Activated T-cell treated with anti-CD3 and anti-CD28 coated beads, Interleukin-2, amount 50 U/mL, for 48 hours (primary cell): Measurements from ENCODE around the gene TTLL1.

ENCODE experiments used
- DNase-seq, 2 experiments: peaks; one replicate each; pipeline ENCODE4 v3.0.0-alpha.2; 2020

The TTLL1 gene

DNA sequence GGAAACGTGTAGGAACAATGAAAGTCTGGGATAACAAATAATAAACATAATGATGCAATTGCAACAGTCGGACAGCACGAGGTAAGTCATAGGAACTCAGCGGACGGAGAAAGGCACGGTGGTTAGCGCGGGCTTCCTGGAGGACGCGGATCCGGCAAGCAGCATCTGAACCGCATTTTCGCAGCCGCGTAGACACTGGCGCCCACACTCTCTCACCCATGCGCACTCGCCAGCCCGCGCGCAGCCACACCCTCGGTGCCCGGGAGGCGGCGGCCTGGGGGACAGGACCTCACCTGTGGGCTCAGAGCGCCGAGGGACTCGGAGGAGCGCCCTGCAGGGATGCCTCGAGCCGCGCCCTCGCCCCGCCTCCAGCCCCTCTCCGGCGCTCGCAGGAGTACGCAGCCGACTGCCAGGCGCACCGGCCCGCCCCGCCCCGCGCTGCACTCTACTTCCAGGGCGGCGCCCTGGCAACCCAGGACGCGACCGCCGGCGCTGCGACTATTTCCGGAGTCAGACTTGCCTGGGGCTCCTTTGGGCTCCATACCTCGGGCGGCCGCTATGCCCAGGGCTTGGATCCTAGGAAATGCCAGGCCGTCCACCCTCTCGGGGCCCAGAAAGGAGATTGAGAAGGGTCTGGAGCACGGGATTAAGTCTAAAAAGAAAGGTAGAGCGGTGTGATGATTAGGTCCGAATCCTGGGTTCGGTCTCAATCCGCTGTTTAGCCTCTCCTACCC, at the start of gene TTLL1:
TSS of gene TTLL1 (minus strand) at position 408 of the 734 bp plus-strand sequence. CDS start 13,805 bp downstream, outside the sequence.
- DNase-seq, result peak; percentile 91 to 95

GRCh38 chr22:43136801-43137200, 47.6 kb upstream of the TTLL1 start:
- no peak for DNase-seq

DNA sequence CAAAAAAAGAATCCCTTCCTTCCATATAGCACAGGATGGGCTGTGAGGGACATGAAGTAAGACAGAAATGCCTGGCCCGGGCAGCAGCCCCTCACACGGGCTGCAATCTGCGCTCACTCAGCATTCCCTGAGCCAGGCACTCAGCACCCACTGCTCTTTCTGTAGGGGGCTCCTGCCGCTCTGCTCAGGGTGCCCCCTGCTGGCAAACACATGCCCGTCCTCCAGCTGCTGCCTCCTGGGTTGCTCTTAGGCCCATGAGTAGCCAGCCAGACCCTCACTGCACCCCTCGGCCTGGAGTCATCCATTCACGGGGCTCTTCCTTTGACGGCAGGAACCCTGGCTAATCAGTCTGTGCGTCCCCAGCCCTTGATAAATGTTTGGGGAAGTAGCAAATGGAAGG, 47.1 kb upstream of the TTLL1 start:
- peak; percentile 42 to 58 for DNase-seq

GRCh38 chr22:43135565-43135964, 46.4 kb upstream of the TTLL1 start:
- DNase-seq, result no peak

GRCh38 chr22:43134553-43134952, 45.4 kb upstream of the TTLL1 start:
- DNase-seq, result no peak

GRCh38 chr22:43133401-43133800, 44.2 kb upstream of the TTLL1 start:
- DNase-seq, result no peak

GRCh38 chr22:43131773-43132501, 42.7 kb upstream of the TTLL1 start:
- DNase-seq, result no peak

DNA sequence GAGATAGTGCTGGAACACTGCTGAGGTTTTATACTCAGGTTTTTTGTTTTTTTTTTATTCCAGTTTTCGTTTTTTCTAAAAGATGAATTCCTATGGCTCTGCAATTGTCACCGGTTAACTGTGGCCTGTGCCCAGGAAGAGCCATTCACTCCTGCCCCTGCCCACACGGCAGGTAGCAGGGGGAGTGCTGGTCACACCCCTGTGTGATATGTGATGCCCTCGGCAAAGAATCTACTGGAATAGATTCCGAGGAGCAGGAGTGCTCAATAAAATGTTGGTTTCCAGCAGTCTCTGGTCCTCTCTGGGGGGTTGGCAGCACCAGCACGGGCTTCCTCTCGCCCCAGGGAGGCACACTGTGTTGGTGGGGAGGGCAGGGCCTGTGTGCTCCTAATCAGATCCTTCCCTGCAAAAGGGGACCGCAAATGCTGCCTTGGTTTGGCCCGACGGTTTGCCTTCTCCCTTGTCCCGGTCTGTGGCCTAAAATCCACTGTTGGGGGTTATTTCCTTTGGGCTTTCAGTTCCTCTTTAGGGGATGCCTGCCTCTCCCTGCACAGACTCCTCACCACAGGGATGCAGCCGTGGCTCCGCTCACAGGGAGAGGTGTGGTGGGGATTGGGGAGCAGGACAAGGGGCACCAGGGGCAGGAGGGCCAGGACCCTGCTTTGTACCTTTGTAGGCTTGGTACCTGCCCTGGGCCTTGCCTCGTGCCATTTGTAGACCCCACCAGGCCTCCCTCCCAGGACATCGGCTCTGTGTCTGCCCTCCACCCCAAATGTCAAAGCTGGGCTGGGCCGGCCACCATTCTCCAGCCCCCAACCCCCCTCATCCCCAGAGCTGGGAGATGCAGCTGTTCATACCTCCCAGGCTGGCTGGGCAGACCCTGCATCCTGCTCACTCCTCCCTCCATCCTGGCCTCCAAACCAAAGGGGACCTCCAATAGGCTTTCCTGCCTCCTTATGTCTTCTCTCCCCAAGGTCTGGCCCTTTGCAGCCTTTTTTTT, 40.5 kb upstream of the TTLL1 start:
- DNase-seq, result no peak

GRCh38 chr22:43128928-43129424, 39.8 kb upstream of the TTLL1 start:
- DNase-seq, result no peak

GRCh38 chr22:43128116-43128515, 38.9 kb upstream of the TTLL1 start:
- DNase-seq, result no peak

DNA sequence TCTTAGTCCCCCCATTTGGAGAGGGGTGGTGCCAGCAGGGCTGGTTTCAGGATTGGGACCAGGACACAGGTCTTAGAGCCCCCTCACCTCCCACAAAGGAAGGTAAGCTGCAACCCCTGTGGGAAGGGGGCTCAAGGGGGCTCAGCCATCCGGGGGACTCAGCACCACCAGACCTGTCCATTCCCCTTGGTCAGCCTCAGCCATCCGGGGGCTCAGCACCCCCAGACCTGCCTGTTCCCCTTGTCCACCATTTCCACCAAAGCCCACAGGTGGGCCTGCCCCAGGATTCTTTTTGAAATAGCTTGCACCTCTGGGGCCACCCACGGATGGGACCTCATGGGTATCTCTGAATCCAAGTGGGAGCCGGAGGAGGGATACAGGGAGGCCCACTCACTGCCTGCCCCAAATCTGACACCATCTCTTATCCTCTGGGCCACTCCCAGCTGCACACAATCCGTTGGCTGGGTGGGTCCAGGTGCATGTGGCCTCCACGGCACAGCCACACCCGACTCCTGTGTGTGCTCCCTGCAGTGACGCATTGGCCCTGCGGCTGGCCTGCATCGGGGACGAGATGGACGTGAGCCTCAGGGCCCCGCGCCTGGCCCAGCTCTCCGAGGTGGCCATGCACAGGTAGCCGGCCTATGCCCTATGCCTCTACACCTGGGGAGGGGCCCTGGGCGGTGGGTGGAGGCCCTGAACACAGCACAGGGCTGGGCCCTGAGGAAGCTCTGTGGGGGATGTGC, 38.1 kb upstream of the TTLL1 start:
- no peak for DNase-seq

DNA sequence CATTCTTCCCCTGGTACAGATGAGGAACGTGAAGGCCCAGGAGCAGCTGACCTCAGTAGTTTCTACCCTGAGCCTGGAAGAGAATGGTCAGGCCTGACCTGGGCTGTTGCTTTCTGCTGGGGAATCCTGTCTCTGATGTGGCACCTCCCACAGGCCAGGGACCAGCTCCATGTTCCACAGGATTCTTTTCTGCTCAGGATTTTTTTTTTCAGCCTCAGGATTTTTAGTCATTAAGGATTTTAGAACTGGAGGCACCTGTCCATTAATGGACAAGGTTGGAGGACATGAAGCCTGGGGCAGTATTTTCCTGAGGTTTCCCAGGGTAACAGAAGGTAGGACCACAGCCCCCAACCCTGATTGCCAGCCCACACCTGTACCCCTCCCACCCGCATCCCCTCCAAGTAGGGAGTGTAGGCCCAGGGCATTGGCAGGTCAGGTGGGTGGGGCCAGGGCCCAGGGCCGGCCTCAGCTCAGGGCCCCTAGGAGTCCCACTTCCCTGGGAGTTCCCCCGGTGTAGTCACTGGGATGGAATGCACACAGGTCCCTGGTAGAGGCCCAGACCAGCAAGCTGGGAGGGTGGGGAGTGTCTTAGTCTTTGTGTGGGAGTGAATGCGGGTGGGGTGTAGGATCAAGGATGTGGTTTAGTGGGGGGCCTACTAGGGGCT, 37.4 kb upstream of the TTLL1 start:
- no peak for DNase-seq

GRCh38 chr22:43118953-43119458, 29.8 kb upstream of the TTLL1 start:
- no peak for DNase-seq

DNA sequence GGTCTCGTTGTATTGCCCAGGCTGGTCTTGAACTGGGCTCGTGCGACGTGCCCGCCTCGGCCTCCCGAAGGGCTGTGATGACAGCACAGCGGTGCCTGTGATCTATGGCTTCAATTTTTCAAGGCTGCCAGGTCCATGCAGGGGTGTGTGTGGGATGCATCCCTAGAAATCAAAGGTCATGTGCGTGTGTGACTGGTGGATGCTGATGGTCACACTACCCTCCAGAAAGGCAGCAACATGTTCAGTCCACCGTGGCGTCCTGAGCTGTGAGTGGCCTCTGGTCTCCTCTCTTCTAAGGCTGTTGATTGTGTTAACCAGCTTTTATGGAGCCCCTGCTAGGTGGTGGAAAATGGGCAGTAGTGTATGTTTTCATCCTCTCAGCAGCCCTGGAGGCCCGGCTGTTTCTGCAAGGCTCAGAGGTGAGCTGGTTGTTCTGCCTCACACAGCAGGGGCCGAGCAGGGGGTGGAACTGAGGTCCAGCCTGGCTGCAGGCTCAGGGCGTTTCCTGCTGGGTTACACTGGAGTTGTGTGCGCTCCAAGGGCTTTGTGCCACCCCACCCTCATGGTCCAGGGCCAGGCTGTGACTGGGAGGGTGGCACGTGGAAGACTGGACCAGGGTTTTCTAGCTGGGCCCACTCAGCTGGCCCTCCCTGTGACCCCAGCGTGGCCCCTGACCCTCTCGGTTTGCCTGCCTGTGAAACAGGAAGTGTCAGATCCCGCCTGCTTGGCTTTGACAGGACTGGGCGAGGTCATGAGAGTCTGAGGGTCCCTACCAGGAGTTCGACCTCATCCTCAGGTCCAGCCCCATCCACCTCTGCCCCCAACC, 29.0 kb upstream of the TTLL1 start:
- DNase-seq, result no peak

GRCh38 chr22:43116932-43117331, 27.7 kb upstream of the TTLL1 start:
- no peak for DNase-seq

DNA sequence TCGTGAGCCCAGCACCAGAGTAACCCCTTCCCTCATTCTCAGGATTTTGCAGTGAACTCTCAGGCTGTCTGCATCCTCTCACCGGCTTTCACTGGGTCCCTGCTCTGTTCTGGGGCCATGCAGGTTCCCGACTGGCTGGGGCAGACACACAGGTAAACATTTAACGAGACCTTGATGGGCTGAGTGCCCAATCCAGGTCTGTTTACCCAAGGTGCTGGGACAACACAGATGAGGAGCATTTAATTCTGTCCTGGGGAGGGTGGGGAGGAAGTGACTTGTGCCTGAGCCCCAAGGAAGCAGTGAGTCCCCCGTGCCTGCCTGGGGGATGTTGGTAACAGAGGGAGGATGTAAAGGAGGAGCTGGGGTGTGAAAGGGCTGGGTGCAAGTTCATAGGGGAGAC, 25.8 kb upstream of the TTLL1 start:
- no peak for DNase-seq

- DNase-seq, result no peak
Observed at GRCh38 chr22:43113526-43114251, 24.5 kb upstream of the TTLL1 start.

DNA sequence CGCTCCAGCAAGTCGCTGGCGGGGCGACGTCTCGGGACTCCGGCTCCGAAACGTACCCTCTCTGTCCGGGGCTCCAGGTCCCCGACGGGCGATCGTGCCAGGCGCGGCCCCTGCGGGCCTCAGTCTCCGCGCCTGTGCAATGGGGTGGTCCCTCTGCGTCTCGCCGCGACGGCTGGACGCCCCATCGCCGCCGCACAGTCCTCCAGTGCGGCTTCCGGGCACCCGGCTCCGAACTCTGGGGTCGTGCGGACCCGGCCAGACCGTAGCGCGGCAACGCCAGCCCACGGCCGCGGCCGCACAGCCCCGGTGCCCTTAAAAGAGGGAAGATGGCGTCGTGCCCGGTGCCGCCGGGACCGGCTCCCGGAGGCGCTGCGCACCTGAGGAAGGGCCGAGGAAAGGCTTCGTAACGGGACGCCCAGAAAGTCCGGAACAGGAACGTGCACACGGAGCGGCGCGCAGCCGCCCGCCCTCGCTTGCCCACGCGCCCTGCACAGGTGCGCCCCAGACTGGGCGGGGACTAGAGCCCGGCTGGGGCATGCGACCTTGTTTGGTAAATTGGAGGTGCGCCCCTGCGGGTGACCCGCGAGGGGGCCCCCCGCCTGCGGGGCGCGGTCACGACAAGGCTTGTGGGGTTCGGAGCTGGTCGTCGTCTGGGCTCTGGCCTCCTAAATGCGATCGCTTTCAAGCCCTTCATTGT, 21.9 kb upstream of the TTLL1 start:
- DNase-seq, result peak; percentile 45 to 52

- peak; percentile 54 to 63 for DNase-seq
Observed at GRCh38 chr22:43110444-43110926, 21.3 kb upstream of the TTLL1 start, which contains the start of gene BIK. Gene BIK, plus strand, starts transcription at chr22:43110750. Its CDS starts 13,273 bp downstream, at chr22:43124023.
